ENCODE data around the gene SLC6A11.

- TF ChIP-seq CTCF (IDR thresholded peaks at IDR 0.05; ENCODE audit: extremely low read depth in 1 of 2, insufficient read depth in 1 of 2, low read depth in 1 of 2, low read length in 2 of 2) (no peak), POLR2AphosphoS5 (IDR thresholded peaks at IDR 0.05; ENCODE audit: insufficient read depth, low read depth, low read length) (no peak), JUN (IDR thresholded peaks at IDR 0.05; ENCODE audit: borderline replicate concordance, insufficient read depth, insufficient read length, low read depth) (no peak), POLR2A (IDR thresholded peaks at IDR 0.05; ENCODE audit: low read depth, low read length) (no peak), MAX (IDR thresholded peaks at IDR 0.05; ENCODE audit: insufficient read depth, insufficient read length) (no peak), EZH2 (IDR thresholded peaks at IDR 0.05; ENCODE audit: borderline replicate concordance, low read depth, low read length, severe bottlenecking) (no peak), MYC (IDR thresholded peaks at IDR 0.05; ENCODE audit: low read depth, low read length) (no peak), FOS (IDR thresholded peaks at IDR 0.05; ENCODE audit: borderline replicate concordance, insufficient read depth, low read length) (no peak), GATA2 (IDR thresholded peaks at IDR 0.05; ENCODE audit: insufficient read depth, insufficient read length, low read depth, low read length) (no peak)
Measured at GRCh38 chr3:10780243-10780642, 35.8 kb upstream of the SLC6A11 start.
